B cell (primary cell): ENCODE measurements around the gene TDRD9.

Experiments used
- CTCF ChIP-seq: fragments of 200-600 bp; IDR thresholded peaks from one replicate; pipeline ENCODE4 v1.8.0; 2022; ENCODE audit warnings: antibody characterized with exemption, mild to moderate bottlenecking
- EZH2 ChIP-seq: IDR thresholded peaks from 2 replicates; pipeline ENCODE4 v1.6.1; 2012; ENCODE audit warnings: borderline replicate concordance, low read depth, mild to moderate bottlenecking, moderate library complexity, low read length; ENCODE audit not compliant: insufficient read depth, poor library complexity, severe bottlenecking

- TF ChIP-seq CTCF, result no peak
- no peak for TF ChIP-seq EZH2
Measured at GRCh38 chr14:104020471-104020870, 92.2 kb downstream of the TDRD9 start.
